ENCODE results near the gene PTGS1. TPM values are rescaled to one million over a fixed set of nuclear protein-coding genes. Genes with fewer than 3 reads are reported as not detected.
"Not testable (repeated sequence)": the region's sequence is repeated elsewhere in the genome, so short reads cannot be mapped to it uniquely, and the experiment has no call there.

PTGS1 gene
- total RNA-seq, 2 donors from 2014 or later, result 4.6 to 6.2 TPM

GRCh38 chr9:122401896-122402295 lies 31.1 kb downstream of the PTGS1 start:
- intact Hi-C loops (cut with DNase I), result no loop called here
- H3K36me3 ChIP-seq, result no peaks in the 10 kb centered on the region
- no peaks in the 10 kb centered on the region for H3K27me3 ChIP-seq (replicated peaks; ENCODE audit: insufficient read depth)
- H3K9me3 ChIP-seq, result no peaks in the 10 kb centered on the region
- 94% methylated on average over 8 of the region's 8 CpGs for WGBS
- H3K27ac ChIP-seq, result no peak overlapping the region
- no peak overlapping the region for H3K4me3 ChIP-seq
- no peaks in the 10 kb centered on the region for H3K4me1 ChIP-seq (replicated peaks)
- TF ChIP-seq POLR2A (IDR thresholded peaks at IDR 0.05), result no peak
- TF ChIP-seq POLR2AphosphoS5 (IDR thresholded peaks at IDR 0.05), result no peak
- TF ChIP-seq CTCF (IDR thresholded peaks at IDR 0.05), result no peak
- no peak for DNase-seq (ENCODE audit: low spot score)

GRCh38 chr9:122402403-122402871 lies 31.6 kb downstream of the PTGS1 start:
- intact Hi-C loops (cut with DNase I), result no loop called here
- no peak overlapping the region for H3K4me3 ChIP-seq
- no peak for DNase-seq (ENCODE audit: low spot score)
- no peaks in the 10 kb centered on the region for H3K27me3 ChIP-seq (replicated peaks; ENCODE audit: insufficient read depth)
- WGBS, result 37% methylated on average over 3 of the region's 3 CpGs
- H3K27ac ChIP-seq, result no peak overlapping the region
- H3K9me3 ChIP-seq, result no peaks in the 10 kb centered on the region
- no peak for TF ChIP-seq POLR2A (IDR thresholded peaks at IDR 0.05)
- TF ChIP-seq POLR2AphosphoS5 (IDR thresholded peaks at IDR 0.05), result no peak
- no peak for TF ChIP-seq CTCF (IDR thresholded peaks at IDR 0.05)
- no peaks in the 10 kb centered on the region for H3K36me3 ChIP-seq
- no peaks in the 10 kb centered on the region for H3K4me1 ChIP-seq (replicated peaks)

- TF ChIP-seq POLR2A (IDR thresholded peaks at IDR 0.05) (no peak), CTCF (IDR thresholded peaks at IDR 0.05) (no peak), POLR2AphosphoS5 (IDR thresholded peaks at IDR 0.05) (no peak)
- DNase-seq (ENCODE audit: low spot score), result no peak
- Histone ChIP-seq H3K9me3 (no peaks in the 10 kb centered on the region), H3K36me3 (no peaks in the 10 kb centered on the region), H3K27ac (no peak overlapping the region), H3K27me3 (replicated peaks; ENCODE audit: insufficient read depth) (no peaks in the 10 kb centered on the region), H3K4me3 (no peak overlapping the region), H3K4me1 (replicated peaks) (no peaks in the 10 kb centered on the region)
- intact Hi-C loops (cut with DNase I), result no loop called here
- WGBS, result 90% methylated on average over 3 of the region's 3 CpGs
Observed at GRCh38 chr9:122402874-122403273, 32.0 kb downstream of the PTGS1 start.

- WGBS, result 82% methylated on average over 6 of the region's 6 CpGs
- H3K4me1 ChIP-seq (replicated peaks), result no peaks in the 10 kb centered on the region
- intact Hi-C loops (cut with DNase I), result no loop called here
- no peaks in the 10 kb centered on the region for H3K27me3 ChIP-seq (replicated peaks; ENCODE audit: insufficient read depth)
- no peak overlapping the region for H3K27ac ChIP-seq
- H3K36me3 ChIP-seq, result no peaks in the 10 kb centered on the region
- no peak overlapping the region for H3K4me3 ChIP-seq
- no peak for DNase-seq (ENCODE audit: low spot score)
- H3K9me3 ChIP-seq, result no peaks in the 10 kb centered on the region
- TF ChIP-seq POLR2A (IDR thresholded peaks at IDR 0.05), result no peak
- TF ChIP-seq POLR2AphosphoS5 (IDR thresholded peaks at IDR 0.05), result no peak
- TF ChIP-seq CTCF (IDR thresholded peaks at IDR 0.05), result no peak
Observed at GRCh38 chr9:122403381-122404000, 32.7 kb downstream of the PTGS1 start.

- DNase-seq (ENCODE audit: low spot score), result not testable (repeated sequence)
Observed at GRCh38 chr9:122405304-122406069, 34.7 kb downstream of the PTGS1 start.

More at GRCh38 chr9:122405304-122406069, 34.7 kb downstream of the PTGS1 start:
- 79% methylated on average over 15 of the region's 15 CpGs for WGBS
- H3K4me3 ChIP-seq, result peak overlapping the region in 1 of 2 donors; percentile 30
- intact Hi-C loops (cut with DNase I); H3K36me3 ChIP-seq; H3K9me3 ChIP-seq; H3K27me3 ChIP-seq (replicated peaks; ENCODE audit: insufficient read depth); H3K4me1 ChIP-seq (replicated peaks); H3K27ac ChIP-seq: not testable (repeated sequence)

Measured in prostate gland (tissue), 2 donors.